KMS-11 (cell line): Measurements from ENCODE around the gene CRYBA2.

Source experiments
- H2AFZ ChIP-seq: fragments of 200-600 bp; sonication (generic); 2 replicates; pipeline ENCODE4 v1.6.1; 2016; ENCODE audit warnings: antibody characterized with exemption, mixed run types, low read depth
- H3K27ac ChIP-seq: fragments of 200-600 bp; sonication (generic); 2 replicates; pipeline ENCODE4 v1.6.1; 2016; ENCODE audit warnings: mild to moderate bottlenecking, mixed run types
- H3K27me3 ChIP-seq: fragments of 200-600 bp; sonication (generic); 2 replicates; pipeline ENCODE4 v1.6.1; 2017; ENCODE audit warnings: mild to moderate bottlenecking, low read depth, mixed run types, moderate library complexity; ENCODE audit not compliant: insufficient read depth
- H3K36me3 ChIP-seq: fragments of 200-600 bp; sonication (generic); 2 replicates; pipeline ENCODE4 v1.6.1; 2017; ENCODE audit warnings: mild to moderate bottlenecking, mixed run types; ENCODE audit not compliant: insufficient read depth
- H3K4me1 ChIP-seq: fragments of 200-600 bp; sonication (generic); 2 replicates; pipeline ENCODE4 v1.6.1; 2016; ENCODE audit warnings: mild to moderate bottlenecking, low read depth, mixed run types; ENCODE audit not compliant: poor library complexity, severe bottlenecking
- H3K4me2 ChIP-seq: fragments of 200-600 bp; sonication (generic); 2 replicates; pipeline ENCODE4 v1.7.0; 2016; ENCODE audit warnings: mild to moderate bottlenecking, mixed run types
- H3K4me3 ChIP-seq: fragments of 200-600 bp; sonication (generic); IDR thresholded peaks from 2 replicates; pipeline ENCODE4 v1.6.1; 2017; ENCODE audit warnings: low read depth, low read length, mixed read lengths; ENCODE audit not compliant: insufficient read depth
- H3K79me2 ChIP-seq: fragments of 200-600 bp; sonication (generic); 2 replicates; pipeline ENCODE4 v1.6.1; 2016; ENCODE audit warnings: low read depth, mixed run types; ENCODE audit not compliant: insufficient read depth
- H3K9ac ChIP-seq: fragments of 200-600 bp; sonication (generic); 2 replicates; pipeline ENCODE4 v1.6.1; 2016; ENCODE audit warnings: mild to moderate bottlenecking, mixed run types
- H4K20me1 ChIP-seq: fragments of 200-600 bp; sonication (generic); 2 replicates; pipeline ENCODE4 v1.6.1; 2016; ENCODE audit warnings: mild to moderate bottlenecking, mixed run types; ENCODE audit not compliant: insufficient read depth
- CTCF ChIP-seq: fragments of 200-600 bp; sonication (generic); conservative IDR thresholded peaks from 2 replicates; pipeline ENCODE4 v1.6.1; 2017; ENCODE audit warnings: low read depth, mild to moderate bottlenecking, antibody characterized with exemption, low read length, moderate library complexity, mixed read lengths

CRYBA2 gene

GRCh38 chr2:219032051-219032745 is 39.0 kb upstream of the CRYBA2 start:
- Histone ChIP-seq H3K9ac (no peak overlapping the region), H3K27me3 (peaks cover 56% of the 10 kb centered on the region), H3K27ac (no peak overlapping the region), H3K79me2 (no peaks in the 10 kb centered on the region), H3K4me3 (no peak overlapping the region), H3K4me1 (no peaks in the 10 kb centered on the region), H3K4me2 (no peak overlapping the region), H4K20me1 (no peaks in the 10 kb centered on the region), H2AFZ (no peak overlapping the region), H3K36me3 (no peaks in the 10 kb centered on the region)
- no peak for TF ChIP-seq CTCF

DNA sequence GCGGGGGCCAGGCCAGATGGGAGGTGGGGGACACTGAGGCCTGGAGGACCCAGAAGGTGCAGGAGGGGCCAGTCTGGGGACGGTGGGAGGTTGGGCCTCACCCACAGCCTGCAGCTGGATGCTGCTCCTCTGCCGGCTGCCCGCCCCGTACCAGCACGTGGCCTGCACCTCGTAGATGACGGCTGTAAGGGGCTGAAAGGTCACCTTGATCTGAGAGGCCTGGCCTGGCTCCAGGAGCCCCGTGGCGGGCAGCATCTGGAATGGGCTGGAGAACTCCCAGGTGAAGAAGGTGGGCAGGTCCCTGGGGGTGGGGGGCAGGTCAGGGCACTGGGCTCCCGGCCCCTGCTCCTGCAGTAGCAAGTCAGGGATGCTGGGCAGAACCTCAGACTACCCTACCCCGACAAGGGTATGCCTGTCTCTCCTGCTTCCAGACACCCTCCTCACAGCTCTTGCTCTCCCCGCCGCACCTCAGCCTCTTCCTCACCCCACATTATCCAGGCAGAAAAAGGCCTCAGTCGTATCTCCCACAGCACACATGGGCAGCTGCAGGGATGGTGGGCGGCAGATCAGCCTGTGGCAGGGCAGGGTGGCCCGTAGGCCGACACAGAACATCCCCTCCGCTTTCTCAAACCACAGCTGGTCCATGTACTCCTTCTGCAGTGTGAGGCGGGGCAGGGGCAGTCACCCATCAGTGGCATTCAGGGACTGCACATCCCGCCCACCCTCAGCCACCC is 38.0 kb upstream of the CRYBA2 start:
- Histone ChIP-seq H3K4me3 (no peak overlapping the region), H3K27ac (no peak overlapping the region), H3K4me1 (no peaks in the 10 kb centered on the region), H2AFZ (no peak overlapping the region), H3K4me2 (no peak overlapping the region), H3K9ac (no peak overlapping the region), H4K20me1 (no peaks in the 10 kb centered on the region), H3K36me3 (no peaks in the 10 kb centered on the region), H3K27me3 (peaks cover 57% of the 10 kb centered on the region), H3K79me2 (no peaks in the 10 kb centered on the region)
- TF ChIP-seq CTCF: no peak

DNA sequence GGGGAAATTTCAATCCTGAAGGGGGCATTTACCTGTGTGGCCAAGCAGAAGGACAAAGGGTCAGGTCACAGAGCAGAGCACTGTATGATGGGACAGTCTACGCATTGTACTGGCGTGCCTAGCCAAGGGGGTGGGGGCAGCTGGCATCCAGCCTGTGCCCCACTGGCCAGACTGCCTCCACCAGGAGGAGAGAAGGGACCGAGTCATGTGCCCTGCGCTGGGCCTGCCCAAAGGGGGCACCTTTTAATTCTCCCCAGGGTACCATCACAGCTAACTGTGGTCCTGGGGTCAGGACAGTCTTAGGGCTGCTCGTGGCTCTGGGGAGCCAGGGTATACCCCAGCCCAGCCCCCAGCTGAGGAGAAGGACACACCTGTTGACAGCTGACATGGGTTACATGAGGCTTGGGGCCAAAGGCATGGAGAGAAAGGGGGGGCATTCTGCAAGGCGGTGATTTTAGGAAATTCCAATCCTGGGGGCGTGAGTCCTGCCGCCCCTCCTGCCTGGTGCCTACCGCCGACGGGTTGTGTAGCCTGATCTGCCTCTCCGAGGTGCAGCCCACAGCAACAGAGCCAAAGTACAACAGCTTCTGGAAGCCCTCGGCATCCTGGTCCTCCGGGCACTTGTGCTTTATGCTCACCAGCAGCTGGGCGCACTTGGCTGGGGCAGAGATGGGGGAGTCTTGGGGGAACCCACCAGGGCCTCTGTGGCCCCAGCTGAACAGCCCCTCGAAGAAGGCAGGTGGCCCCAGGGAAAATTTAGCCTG is 37.1 kb upstream of the CRYBA2 start:
- H3K4me3 ChIP-seq: no peak overlapping the region
- no peaks in the 10 kb centered on the region for H3K36me3 ChIP-seq
- TF ChIP-seq CTCF: no peak
- H3K27ac ChIP-seq: no peak overlapping the region
- H3K27me3 ChIP-seq: peaks cover 59% of the 10 kb centered on the region
- no peaks in the 10 kb centered on the region for H4K20me1 ChIP-seq
- no peaks in the 10 kb centered on the region for H3K4me1 ChIP-seq
- H3K9ac ChIP-seq: no peak overlapping the region
- H3K4me2 ChIP-seq: no peak overlapping the region
- no peaks in the 10 kb centered on the region for H3K79me2 ChIP-seq
- no peak overlapping the region for H2AFZ ChIP-seq

DNA sequence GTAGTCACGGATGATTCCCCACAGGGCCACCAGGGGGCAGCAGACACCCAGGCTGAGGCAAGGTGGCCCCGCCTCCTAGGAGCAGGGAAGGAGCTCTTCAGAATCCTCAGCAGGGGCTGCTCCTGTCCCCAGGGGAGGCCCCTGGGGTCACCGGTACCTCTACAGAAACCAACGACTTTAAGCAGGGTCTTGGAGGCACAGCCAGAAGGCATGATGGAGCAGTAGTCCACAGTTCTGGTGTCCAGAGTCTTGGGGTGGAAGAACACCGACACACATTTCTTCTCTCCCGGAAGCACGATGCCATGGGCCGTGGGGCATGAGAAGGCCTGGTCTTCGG is 36.6 kb upstream of the CRYBA2 start:
- H3K27me3 ChIP-seq: peaks cover 64% of the 10 kb centered on the region
- no peaks in the 10 kb centered on the region for H4K20me1 ChIP-seq
- no peaks in the 10 kb centered on the region for H3K4me1 ChIP-seq
- H2AFZ ChIP-seq: no peak overlapping the region
- no peak overlapping the region for H3K4me2 ChIP-seq
- peak; percentile 90 for TF ChIP-seq CTCF
- no peaks in the 10 kb centered on the region for H3K36me3 ChIP-seq
- no peak overlapping the region for H3K9ac ChIP-seq
- no peaks in the 10 kb centered on the region for H3K79me2 ChIP-seq
- H3K27ac ChIP-seq: no peak overlapping the region
- no peak overlapping the region for H3K4me3 ChIP-seq
